HG03342 (cell line): ENCODE data around the gene METTL5.
A peak's percentile ranks its signal among the peaks of the same experiment; 100 is the strongest.
"Not testable (repeated sequence)": the region's sequence is repeated elsewhere in the genome, so short reads cannot be mapped to it uniquely, and the experiment has no call there.

Experiments used
- ATAC-seq: cut with Tn5 transposase; IDR thresholded peaks from one replicate; pipeline ENCODE4 v1.9.1; 2021; ENCODE audit warnings: mild to moderate bottlenecking, moderate library complexity; ENCODE audit not compliant: unreplicated experiment

Gene METTL5

DNA sequence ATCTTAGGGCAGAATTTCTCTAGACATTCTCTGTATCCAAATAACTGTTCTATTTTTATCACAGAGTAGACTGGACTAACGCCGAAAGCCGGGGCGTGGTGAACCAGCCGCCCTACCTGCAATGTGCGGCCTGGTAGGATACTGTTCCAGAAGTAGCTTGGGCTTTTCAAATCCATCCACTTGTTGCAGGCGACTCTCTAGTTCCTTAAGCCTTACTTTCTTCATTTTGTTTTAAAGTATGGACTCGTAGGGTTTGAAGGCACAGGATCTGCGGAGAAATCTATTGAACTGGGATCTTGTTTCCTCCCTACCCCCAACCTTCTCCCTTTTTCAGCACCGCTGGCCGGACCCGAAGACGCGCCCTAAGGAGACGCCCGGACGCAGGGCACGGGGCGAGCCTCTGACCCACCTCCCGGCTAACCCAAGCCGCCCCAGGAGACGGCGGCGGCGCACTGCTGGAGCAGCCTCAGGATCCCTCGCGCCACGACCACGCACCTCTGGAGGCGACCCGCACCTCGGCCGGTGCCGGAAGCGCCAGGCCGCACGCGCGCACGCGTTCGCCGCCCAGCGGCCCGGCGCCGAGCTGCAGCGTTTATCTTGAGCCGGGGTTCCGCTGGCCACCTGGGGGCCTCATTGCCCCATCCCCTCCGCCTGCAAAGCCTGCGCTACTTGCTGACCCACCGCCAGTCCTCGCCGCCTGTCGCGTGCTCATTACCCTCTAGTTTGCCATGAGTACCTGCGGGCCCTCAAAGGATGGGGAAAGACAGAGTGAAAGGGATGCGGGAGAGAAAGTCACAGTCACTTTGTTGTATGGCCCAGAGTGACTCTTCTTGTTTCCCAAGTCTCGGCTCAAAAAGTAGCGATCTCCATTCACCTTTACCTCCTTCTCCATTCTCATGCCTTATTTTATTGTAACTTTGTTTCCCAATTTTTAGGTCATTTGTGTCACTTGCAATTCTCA, at the start of gene METTL5:
METTL5 (minus strand) TSS at position 533 of the 961 bp plus-strand sequence; CDS start at position 225, 308 bp downstream.
- peak; percentile 65 for ATAC-seq

GRCh38 chr2:169871994-169872393, 47.3 kb upstream of the METTL5 start:
- no peak for ATAC-seq

- ATAC-seq: not testable (repeated sequence)
These were observed 46.7 kb upstream of the METTL5 start for GRCh38 chr2:169871369-169871768.

- no peak for ATAC-seq
These were observed 44.2 kb upstream of the METTL5 start for GRCh38 chr2:169868951-169869350.

- ATAC-seq: no peak
These were observed 42.9 kb upstream of the METTL5 start for GRCh38 chr2:169867579-169867978.

DNA sequence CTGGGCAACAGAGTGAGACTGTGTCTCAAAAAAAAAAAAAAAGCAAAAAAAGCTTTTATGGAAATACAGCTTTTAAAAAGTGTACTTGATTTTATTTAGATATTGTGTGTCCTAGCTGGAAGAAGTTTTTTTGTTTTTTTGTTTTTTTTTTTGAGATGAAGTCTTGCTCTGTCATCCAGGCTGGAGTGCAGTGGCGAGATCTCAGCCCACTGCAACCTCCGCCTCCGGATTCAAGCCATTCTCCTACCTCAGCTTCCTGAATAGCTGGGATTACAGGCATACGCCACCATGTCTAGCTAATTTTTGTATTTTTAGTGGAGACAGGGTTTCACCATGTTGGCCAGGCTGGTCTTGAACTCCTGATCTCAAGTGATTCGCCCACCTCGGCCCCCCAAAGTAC, 41.5 kb upstream of the METTL5 start:
- ATAC-seq: not testable (repeated sequence)

DNA sequence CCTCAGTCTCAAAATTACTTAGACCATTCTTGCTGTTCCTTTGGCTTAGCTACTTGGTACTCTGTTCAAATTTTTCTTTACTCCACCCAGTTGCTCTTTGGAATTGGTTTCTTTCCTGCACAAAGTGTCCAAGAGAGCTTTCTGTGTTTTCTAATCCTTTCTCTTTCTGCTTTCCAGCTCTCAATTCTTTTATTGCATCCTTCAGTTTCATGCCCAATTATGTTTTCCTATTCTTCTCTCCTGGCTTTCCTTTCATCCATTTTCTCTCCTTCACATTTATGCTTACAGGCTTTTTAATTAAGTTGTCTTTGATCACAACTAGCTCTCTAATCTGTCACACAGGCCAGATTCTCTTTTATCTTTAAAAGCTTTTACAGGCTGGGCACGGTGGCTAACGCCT, 40.8 kb upstream of the METTL5 start:
- no peak for ATAC-seq

DNA sequence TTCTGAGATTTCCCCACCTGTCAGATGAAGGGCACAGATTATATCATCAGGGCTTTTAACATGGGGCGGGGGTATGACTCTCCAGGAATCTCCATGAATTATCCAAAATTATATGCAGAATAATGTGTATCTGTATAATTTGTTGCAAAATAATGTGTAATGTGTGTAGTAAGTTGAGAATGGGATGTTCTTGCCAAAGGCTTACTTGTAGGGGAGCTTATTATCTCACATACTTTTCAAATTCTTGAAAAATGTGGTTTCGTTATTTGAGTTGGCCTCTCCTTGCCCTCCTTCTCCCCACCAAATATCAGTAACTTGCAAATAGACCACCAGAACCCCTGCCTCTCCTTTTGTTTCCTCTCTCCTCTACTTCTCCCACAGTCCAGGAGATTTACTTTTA, 38.1 kb upstream of the METTL5 start:
- ATAC-seq: no peak

- no peak for ATAC-seq
These were observed 35.4 kb upstream of the METTL5 start for GRCh38 chr2:169860149-169860548.

DNA sequence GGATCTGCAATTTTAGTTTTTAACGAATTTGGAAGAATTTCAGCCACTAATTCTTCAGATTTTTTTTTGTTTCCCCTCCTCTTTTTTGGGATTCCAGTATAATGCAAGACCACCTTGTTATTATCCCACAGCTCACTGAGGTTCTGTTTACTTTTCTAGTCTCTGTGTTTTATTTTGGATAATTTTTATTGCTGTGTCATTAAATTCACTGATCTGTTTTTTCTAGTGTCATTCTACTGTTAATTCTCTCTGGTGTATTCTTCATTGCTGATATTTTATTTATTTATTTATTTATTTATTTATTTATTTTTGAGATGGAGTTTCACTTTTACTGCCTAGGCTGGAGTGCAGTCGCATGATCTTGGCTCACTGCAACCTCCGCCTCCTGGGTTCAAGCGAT, 34.7 kb upstream of the METTL5 start:
- no peak for ATAC-seq

DNA sequence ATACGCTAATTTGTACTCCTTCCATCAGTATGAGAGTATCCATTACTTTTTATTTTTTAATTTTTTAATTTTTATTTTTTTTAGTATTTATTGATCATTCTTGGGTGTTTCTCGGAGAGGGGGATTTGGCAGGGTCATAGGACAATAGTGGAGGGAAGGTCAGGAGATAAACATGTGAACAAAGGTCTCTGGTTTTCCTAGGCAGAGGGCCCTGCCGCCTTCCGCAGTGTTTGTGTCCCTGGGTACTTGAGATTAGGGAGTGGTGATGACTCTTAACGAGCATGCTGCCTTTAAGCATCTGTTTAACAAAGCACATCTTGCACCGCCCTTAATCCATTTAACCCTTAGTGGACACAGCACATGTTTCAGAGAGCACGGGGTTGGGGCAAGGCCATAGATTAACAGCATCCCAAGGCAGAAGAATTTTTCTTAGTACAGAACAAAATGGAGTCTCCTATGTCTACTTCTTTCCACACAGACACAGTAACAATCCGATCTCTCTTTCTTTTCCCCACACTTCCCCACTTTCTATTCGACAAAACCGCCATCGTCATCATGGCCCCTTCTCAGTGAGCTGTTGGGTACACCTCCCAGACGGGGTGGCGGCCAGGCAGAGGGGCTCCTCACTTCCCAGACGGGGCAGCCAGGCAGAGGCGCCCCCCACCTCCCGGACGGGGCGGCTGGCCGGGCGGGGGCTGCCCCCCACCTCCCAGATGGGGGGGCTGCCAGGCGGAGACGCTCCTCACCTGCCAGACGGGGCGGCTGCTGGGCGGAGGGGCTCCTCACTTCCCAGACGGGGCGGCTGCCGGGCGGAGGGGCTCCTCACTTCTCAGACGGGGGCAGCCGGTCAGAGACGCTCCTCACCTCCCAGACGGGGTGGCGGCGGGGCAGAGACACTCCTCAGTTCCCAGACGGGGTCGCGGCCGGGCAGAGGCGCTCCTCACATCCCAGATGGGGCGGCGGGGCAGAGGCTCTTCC, 30.9 kb upstream of the METTL5 start:
- ATAC-seq: not testable (repeated sequence)

DNA sequence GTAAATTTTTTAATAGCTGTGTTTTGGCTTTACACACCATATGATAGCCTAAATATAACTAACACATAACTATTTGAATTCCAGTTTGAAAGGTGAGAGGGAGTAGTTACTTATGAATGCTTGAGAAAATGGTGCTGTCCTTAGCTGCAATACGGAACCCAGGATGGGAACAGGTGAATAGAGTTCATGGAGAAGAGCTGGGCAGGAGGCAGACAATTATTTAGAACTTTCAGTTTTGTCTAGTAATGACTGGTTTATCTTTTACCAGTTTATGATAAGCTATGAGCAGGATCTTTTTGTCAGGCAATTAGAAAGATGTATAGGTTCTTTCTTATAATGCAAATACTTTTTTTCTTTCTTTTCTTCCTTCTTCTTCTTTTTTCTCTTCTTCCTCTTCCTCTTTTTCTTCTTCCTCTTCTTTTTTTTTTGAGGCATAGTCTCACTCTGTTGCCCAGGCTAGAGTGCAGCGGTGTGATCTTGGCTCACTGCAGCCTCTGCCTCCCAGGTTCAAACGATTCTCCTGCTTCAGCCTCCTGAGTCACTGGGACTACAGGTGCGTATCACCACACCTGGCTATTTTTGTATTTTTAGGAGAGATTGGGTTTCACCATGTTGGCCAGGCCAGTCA, 28.4 kb upstream of the METTL5 start:
- ATAC-seq: no peak

- ATAC-seq: no peak
These were observed 25.0 kb upstream of the METTL5 start for GRCh38 chr2:169849710-169850109.

DNA sequence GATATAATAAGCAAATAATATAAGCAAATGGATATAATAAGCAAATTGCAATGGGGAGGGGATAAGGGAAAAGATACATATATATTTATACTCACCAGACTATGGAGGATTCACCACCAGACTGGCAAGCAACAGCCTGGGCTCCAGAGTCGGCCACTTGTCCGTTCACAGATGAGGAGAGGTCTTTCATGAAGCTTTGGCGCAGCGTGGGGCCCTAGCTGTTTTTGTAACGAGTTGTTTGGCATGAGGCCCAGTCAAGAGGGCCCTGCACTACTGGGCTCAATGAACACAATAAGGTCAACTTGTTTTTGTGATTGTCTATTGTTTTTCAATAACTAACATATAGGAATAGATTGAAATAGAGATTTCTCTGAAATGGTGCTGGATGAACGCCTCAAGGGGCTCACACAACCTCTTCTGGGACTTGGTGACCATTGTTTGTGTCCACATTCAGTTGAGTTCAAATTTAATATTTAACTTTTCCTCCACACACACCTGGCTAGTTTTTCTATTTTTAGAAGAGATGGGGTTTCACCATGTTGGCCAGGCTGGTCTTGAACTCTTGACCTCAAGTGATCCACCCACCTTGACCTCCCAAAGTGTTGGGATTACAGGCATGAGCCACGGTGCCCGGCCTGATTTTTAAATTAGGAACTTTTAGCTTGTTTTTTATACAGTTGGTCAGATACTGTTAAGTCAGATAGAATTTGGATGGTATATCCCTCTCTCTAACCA, 24.4 kb upstream of the METTL5 start:
- not testable (repeated sequence) for ATAC-seq

DNA sequence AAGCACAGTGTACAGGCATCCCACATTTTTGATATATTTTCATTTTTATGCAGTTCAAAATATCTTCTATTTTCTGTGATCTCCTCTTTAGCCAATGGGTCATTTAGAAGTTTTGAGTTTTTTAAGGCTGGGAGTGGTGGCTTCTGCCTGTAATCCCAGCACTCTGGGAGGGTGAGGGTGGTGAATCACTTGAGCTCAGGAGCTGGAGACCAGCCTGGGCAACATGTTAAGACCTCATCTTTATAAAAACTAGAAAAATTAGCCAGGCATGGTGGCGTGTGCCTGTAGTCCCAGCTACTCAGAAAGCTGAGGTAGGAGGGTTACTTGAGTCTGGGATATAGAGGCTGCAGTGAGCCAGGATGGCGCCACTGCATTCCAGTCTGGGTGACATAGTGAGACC, 20.3 kb upstream of the METTL5 start:
- no peak for ATAC-seq

DNA sequence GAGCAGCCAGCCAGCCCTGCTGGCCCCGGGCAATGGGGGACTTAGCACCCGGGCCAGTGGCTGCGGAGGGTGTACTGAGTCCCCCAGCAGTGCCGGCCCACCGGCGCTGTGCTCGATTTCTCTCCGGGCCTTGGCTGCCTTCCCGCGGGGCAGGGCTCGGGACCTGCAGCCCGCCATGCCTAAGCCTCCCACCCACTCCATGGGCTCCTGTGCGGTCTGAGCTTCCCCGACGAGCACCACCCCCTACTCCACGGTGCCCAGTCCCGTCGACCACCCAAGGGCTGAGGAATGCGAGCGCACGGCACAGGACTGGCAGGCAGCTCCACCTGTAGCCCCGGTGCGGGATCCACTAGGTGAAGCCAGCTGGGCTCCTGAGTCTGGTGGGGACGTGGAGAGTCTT, 16.9 kb upstream of the METTL5 start:
- ATAC-seq: not testable (repeated sequence)

DNA sequence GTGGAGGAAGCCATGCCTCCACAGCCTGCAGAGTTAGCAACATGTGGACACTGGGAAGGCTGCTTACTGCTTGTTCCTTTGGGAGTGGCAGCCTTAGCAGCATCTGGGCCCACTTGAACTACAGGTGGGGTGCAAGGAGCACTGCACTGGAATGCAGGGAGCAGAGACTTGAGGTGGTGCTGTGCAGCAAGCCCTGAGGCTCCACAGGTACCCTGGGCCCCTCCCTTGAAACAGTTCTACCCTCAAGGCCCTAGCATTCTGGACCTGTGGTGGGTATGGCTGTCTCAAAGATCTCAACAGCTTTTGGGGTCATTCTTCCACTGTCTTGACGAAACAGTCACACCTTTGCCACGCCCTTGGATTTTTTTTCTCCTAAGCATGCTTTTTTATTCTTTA, 16.0 kb upstream of the METTL5 start:
- no peak for ATAC-seq

GRCh38 chr2:169839954-169840746, 15.4 kb upstream of the METTL5 start:
- ATAC-seq: no peak

DNA sequence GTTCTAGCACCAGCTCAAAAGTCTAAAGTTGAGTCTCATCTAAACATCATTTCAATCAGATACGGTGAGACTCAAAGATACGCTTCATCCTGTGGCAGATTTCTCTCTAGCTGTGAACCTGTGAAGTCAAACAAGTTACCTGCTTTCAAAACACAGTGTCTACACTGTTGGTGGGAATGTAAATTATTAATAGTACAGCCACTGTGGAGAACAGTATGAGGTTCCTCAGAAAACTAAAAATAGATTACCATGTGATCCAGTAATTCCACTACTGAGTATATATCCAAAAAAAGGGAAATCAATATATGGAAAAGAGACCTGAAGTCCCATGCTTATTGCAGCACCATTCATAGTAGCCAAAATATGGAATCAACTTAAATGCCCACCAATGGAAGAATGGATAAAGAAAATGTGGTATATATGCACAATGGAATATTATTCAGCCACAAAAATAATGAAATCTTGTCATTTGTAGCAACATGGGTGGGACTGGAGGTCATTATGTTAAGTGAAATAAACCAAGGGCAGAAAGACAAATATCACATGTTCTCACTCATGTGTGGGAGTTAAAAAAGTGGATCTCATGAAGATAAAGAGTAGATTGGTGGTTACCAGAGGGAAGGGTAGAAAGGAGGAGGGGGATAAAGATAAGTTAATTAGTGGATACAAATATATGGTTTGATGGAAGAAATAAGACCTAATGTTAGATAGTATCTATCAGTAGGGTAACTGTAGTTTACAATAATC, 14.2 kb upstream of the METTL5 start:
- no peak for ATAC-seq
